HG03066 (cell line): ENCODE data around the gene PPFIBP1.

Experiments
- ATAC-seq: cut with Tn5 transposase; IDR thresholded peaks from one replicate; pipeline ENCODE4 v1.9.1; 2021; ENCODE audit warnings: low read depth; ENCODE audit not compliant: unreplicated experiment

Gene PPFIBP1

GRCh38 chr12:27689558-27690180 is 165.7 kb downstream of the PPFIBP1 start:
- no peak for ATAC-seq

DNA sequence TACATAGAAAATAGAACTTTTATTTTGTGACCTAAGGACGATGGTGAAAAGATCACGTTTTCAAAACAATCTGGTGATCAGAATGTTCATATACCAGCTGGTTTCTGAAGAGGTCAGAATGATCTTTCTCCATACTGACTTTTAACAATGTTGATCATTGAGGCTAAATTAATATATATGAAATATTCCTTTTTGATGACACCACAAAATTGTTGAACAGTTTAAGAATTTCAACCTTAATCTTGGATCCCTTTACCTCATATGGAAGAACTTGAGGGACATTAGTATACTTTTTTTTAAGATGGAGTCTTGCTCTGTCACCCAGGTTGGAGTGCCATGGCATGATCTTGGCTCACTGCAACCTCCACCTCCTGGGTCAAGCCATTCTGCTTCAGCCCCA is 169.4 kb downstream of the PPFIBP1 start:
- no peak for ATAC-seq

DNA sequence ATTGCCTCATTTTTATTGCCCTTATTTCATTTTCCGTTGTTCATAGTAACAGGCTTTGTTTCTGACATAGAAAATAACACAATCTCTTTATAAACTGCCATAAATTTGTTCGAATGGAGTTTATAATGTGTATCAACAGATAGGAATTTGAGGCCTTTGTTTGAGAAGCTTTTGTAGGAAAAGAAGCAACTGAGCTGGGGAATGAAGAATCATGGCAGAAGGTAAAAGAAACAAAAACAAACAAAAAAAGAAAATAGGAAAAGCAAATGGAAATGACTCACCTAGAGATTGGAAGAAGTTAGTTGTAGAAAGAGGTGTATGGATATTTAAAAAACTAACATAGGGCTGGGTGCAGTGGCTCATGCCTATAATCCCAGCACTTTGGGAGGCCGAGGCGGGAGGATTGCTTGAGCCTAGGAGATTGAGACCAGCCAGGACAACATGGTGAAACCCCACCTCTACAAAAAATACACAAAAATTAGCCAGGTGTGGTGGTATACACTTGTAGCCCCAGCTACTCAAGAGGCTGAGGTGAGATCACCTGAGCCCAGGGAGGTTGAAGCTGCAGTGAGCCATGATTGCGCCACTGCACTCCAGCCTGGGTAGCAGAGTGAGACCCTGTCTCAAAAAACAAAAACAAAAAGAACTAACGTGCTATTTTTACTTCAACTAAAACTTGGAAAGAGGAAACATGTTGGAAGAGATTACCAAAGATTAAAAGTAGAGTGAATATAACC is 171.7 kb downstream of the PPFIBP1 start:
- no peak for ATAC-seq

DNA sequence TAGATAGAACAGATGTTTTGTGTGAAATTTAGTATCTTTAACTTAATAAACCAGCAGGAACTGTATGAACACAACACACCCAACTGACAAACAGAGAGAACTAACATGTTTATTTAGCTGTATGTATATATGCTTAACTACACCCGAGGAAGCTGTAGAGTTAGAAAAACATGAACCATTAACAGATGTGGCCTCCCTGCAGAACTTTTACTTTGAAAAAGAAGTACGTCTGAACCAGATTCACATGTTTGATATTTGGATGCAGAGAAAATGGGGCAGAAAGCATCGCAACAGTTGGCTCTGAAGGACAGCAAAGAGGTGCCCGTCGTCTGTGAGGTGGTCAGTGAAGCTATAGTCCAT is 172.3 kb downstream of the PPFIBP1 start, which contains the start of gene REP15:
REP15 (plus strand) TSS at position 155 of the 360 bp plus-strand sequence; CDS start at position 271, 116 bp downstream.
- ATAC-seq: no peak

DNA sequence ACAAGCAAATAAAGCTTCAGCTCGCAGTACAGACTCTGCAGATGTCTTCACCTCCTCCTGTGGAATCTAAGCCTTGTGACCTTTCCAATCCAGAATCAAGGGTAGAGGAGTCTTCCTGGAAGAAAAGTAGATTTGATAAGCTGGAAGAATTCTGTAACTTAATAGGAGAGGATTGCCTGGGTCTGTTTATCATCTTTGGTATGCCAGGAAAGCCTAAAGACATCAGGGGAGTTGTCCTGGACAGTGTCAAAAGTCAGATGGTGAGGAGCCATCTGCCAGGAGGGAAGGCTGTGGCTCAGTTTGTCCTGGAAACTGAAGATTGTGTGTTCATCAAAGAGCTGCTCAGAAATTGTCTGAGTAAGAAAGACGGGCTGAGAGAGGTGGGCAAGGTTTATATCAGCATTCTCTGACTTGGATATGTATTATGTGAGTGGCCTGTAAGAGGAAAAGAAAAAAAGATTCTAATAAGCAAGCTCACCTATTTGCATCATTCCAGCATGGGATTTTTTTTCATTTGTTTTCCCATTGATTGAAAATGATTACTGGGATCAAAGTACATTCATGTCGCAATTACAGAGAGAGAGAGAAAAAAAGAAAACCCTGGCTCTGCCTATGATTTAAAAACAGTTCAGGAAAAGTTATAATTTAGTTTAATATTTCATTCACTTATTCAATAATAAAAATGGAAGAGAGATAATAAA is 173.0 kb downstream of the PPFIBP1 start:
- ATAC-seq: no peak

DNA sequence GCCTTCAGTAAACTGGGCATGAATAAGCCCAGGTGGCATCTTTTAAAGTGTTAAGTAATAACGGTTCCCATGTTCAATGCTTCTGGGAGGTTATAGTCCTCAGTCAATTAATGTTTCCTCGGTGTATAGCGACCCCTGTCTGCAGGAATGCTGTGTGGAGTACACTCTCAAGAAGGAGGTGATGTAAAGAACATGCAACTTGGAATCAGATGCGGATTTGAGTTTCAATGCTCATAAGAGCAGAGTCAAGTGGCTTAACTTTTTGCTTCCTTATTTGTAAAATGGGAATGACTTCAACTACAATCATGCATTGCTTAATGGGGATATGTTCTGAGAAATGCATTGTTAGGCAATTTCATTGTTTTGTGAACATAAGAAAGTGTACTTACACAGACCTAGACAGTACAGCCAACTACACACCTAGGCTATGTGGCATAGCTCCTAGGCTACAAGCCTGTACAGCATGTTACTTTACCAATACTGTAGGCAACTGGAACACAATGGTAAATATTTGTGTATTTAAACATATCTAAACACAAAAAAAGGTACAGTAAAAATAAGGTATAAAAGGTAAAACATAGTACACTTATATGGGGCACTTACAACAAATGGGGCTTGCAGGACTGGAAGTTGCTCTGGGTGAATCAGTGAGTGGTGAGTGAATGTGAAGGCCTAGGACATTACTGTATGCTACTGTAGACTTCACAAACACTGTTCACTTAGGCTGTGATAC is 179.9 kb downstream of the PPFIBP1 start:
- ATAC-seq: peak; percentile 91

GRCh38 chr12:27705263-27705662 is 181.3 kb downstream of the PPFIBP1 start:
- no peak for ATAC-seq

GRCh38 chr12:27707216-27707615 is 183.2 kb downstream of the PPFIBP1 start:
- no peak for ATAC-seq

DNA sequence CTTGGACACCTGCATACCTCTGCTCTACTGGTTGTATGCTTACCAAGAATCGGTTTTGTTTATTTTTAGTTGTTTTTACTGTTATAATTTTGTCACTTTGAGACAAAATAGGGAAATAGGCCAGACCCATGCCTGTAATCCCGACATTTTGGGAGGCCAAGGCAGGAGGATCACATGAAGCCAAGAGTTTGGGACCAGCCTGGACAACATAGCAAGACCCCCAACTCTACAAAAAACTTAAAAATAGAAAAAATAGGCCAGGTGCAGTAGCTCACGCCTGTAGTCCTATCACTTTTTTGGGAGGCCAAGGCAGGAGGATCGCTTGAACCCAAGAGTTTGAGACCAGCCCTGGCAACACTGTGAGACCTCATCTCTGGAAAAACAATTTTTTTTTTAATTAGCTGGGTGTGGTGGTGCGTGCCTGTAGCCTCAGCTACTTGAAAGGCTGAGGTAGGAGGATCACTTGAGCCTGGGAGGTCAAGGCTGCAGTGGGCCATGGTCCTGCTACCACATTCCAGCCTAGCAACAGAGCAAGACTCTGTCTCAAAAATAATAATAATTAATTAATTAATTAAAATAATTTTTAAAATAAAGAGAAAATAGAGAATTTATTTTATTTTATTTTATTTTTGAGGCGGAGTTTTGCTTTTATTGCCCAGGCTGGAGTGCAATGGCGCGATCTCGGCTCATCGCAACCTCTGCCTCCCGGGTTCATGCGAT is 185.4 kb downstream of the PPFIBP1 start:
- ATAC-seq: no peak

GRCh38 chr12:27709932-27710591 is 186.1 kb downstream of the PPFIBP1 start:
- ATAC-seq: peak; percentile 38

DNA sequence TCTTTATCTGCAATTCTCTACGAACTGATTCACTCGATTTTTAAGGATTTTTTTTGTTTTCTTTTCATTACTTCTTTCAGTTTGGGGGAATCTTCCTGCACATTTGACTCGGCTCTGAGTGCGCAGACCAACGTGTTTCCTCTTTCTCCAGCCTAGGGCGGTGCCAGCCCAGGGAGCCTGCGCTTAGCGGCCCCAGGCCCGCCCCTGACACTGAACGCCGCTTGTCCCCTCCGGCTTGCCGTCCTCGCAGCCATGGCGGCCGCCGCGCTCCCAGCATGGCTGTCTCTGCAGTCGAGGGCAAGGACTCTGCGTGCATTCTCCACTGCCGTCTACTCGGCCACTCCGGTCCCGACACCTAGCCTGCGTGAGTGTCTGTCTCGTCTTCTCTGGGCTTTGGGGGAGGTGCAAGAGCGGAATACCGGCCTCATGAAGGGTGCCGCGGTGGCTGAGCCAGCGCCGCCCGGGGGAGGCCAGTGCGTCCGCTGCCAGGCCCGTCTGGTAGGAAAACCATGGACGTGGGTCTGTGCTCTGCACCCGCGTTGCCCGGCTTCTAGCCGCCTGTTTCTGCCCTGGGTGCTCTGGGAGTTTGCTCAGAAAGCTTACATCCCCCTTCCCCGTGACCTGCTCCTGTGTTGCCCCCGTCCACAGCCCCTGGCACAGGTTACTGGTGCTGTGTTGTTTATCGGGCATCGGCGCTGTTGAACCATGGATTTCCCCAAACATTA is 186.7 kb downstream of the PPFIBP1 start, which contains the start of gene MRPS35:
MRPS35 (plus strand) TSS at position 241 of the 725 bp plus-strand sequence; CDS start at position 253, 12 bp downstream.
- peak; percentile 97 for ATAC-seq

- ATAC-seq: peak; percentile 2
These were observed 187.3 kb downstream of the PPFIBP1 start for GRCh38 chr12:27711317-27711682.

GRCh38 chr12:27711967-27712366 is 188.0 kb downstream of the PPFIBP1 start:
- ATAC-seq: no peak

- ATAC-seq: no peak
These were observed 199.2 kb downstream of the PPFIBP1 start for GRCh38 chr12:27723212-27723611.

DNA sequence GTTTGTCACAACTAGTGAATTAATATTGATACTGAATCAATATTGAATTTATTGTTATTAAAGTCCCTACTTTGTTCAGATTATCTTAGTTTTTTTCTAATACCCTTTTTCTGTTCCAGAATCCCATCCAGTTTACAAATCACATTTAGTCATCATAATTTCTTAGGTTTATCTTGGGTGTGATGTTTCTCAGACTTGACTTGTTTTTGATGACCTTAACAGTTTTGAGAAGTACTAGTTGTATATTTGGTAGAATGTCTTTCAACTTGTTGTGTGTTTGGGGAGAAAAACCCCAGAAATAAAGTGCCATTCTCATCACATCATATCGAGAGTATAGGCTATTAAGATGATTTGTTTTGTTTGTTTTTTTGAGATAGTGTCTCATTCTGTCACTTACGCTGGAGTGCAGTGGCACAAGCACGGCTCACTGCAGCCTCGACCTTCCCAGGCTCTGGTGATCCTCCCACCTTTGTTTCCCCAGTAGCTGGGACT is 206.1 kb downstream of the PPFIBP1 start:
- no peak for ATAC-seq

GRCh38 chr12:27732281-27732680 is 208.3 kb downstream of the PPFIBP1 start:
- ATAC-seq: no peak

DNA sequence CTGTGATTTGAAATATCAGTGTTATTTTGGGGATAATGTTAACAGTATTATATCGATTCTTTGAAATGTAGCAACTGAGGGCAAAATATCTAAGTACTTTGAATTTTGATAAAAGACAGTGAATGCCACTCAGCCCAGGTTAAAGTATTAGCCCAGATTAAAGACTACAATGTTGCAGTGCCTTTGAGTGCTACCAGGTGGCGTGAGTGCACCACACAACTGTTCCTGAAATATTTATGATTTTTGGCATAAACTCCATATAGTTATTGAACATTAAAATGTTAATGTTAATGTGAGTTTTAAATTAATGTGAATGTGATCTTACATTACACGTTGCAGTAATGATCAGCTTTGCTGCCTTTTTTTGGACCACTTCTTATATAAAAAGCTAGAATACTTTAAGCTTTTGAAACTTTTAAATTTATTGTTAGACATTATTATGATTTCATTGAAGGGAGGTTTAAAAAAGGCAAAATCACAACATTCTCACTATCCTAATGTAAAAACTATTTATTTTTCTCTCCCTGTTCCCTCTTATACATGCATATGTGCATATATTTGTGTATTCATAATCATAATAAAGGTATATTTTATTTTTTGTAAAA is 209.1 kb downstream of the PPFIBP1 start:
- ATAC-seq: no peak

- no peak for ATAC-seq
These were observed 209.8 kb downstream of the PPFIBP1 start for GRCh38 chr12:27733791-27734190.
